Ovary (tissue), 9 donors: Measurements from ENCODE around the gene PRKCH. TPM values are rescaled to one million over a fixed set of nuclear protein-coding genes. Genes with fewer than 3 reads are reported as not detected.

Experiments used
- DNase-seq, 5 donors: peaks; one replicate each; pipeline ENCODE4 v3.0.0-alpha.2; 2019 to 2020
- H3K27ac ChIP-seq, 2 donors: fragments of 200-600 bp; one replicate each; pipeline versions ENCODE4 v1.5.1 to v1.8.0; 2019 to 2022
- H3K27me3 ChIP-seq: fragments of 200-600 bp; one replicate; pipeline ENCODE4 v1.8.0; 2022
- H3K36me3 ChIP-seq: fragments of 200-600 bp; sonication (generic); one replicate; pipeline ENCODE4 v1.5.1; 2019
- H3K4me1 ChIP-seq: one replicate; pipeline ENCODE4 v1.8.1; 2013; ENCODE audit warnings: mild to moderate bottlenecking, moderate library complexity; ENCODE audit not compliant: insufficient read depth
- H3K4me3 ChIP-seq: fragments of 200-600 bp; sonication (generic); one replicate; pipeline ENCODE4 v1.5.1; 2017
- H3K9me3 ChIP-seq, 2 donors: fragments of 200-600 bp in 1 of 2; sonication (generic) in 1 of 2; one replicate each; pipeline versions ENCODE4 v1.5.1 to v1.8.1; 2013 to 2019; ENCODE audit warnings: mild to moderate bottlenecking in 1 of 2, moderate library complexity in 1 of 2
- EP300 ChIP-seq: sonication (generic); formaldehyde crosslinking; IDR thresholded peaks from one replicate; pipeline ENCODE4 v1.6.1; 2017; ENCODE audit warnings: antibody characterized with exemption
- POLR2A ChIP-seq: fragments of 450-650 bp; IDR thresholded peaks from one replicate; pipeline ENCODE4 v1.6.1; 2017; ENCODE audit warnings: antibody characterized with exemption, mild to moderate bottlenecking, moderate library complexity
- WGBS, 3 donors: extraction: QIAGEN DNeasy Blood & Tissue Kit in 1 of 3; methylation state at CpG; one replicate each; pipeline versions ENCODE4 v1.1.5 to v1.1.7; 2013 to 2017; 5-methylcytosine and 5-hydroxymethylcytosine counted together
- intact Hi-C, 4 donors: fragments of 100-400 bp; cut with DNase I; formaldehyde crosslinking; loops; one replicate each; pipeline versions ENCODE4 v1.11.0 to v1.15.1; 2022 to 2023
- polyA plus RNA-seq, 2 donors: library from polyadenylated mRNA; stranded (reverse); fragments of 200-250 nt in 1 of 2; fragments of 350-450 nt in 1 of 2; fragmentation: Illumina TruSeq in 1 of 2; extraction: RNeasy Lipid Tissue Mini Kit (QIAGEN cat#74804) in 1 of 2; gene quantifications; one replicate each; pipeline ENCODE4 v1.2.3, GENCODE V29; 2013 to 2014
- total RNA-seq, 7 donors: library from RNA; depleted of rRNA in 2 of 7; stranded (reverse); fragments of >200 nt in 2 of 7; fragmentation: NEBNext Ultra II Directional in 3 of 7; extraction: Animal tissue kit (Norgen Biotek cat#: 25700) in 3 of 7; gene quantifications; one replicate each; pipeline versions ENCODE4 v1.1.0 to v1.2.4, GENCODE V29; 2016 to 2023
- TF ChIP-seq, protein P1 (sequence below), 3 donors: fragments of 450-650 bp in 2 of 3; fragments of 200-600 bp in 1 of 3; IDR thresholded peaks; one replicate each; pipeline versions ENCODE4 v1.5.1 to v1.8.0; 2016 to 2022; ENCODE audit warnings: antibody characterized with exemption in 3 of 3, mild to moderate bottlenecking in 1 of 3
- donor health status: DM: no; HTN: no; CAD: no; lungs with moderate emphysema.
- donor health status: DM: no; HTN: no; CAD: no.
- donor health status: Bipolar disorder and iron deficiency.
- donor health status: DM: yes; HTN: yes; CAD: no.
- donor health status: DM: no; HTN: no; CAD: no.
- donor health status: DM: yes; HTN: yes; CAD: no.

PRKCH gene
- total and polyA plus RNA-seq, 9 donors = 8.4 to 47.6 (median 15.9) TPM

- H3K9me3 ChIP-seq = no peaks in the 10 kb centered on the region
- peaks cover 14% of the 10 kb centered on the region for H3K4me1 ChIP-seq
- H3K27ac ChIP-seq = no peak overlapping the region
- no peak overlapping the region for H3K4me3 ChIP-seq
- DNase-seq = no peak
- WGBS, 3 donors = 71 to 79% (median 71%) methylated on average over 3 of the region's 3 CpGs
- intact Hi-C loops = no loop called here
- H3K36me3 ChIP-seq = no peaks in the 10 kb centered on the region
- TF ChIP-seq, protein P1, sequence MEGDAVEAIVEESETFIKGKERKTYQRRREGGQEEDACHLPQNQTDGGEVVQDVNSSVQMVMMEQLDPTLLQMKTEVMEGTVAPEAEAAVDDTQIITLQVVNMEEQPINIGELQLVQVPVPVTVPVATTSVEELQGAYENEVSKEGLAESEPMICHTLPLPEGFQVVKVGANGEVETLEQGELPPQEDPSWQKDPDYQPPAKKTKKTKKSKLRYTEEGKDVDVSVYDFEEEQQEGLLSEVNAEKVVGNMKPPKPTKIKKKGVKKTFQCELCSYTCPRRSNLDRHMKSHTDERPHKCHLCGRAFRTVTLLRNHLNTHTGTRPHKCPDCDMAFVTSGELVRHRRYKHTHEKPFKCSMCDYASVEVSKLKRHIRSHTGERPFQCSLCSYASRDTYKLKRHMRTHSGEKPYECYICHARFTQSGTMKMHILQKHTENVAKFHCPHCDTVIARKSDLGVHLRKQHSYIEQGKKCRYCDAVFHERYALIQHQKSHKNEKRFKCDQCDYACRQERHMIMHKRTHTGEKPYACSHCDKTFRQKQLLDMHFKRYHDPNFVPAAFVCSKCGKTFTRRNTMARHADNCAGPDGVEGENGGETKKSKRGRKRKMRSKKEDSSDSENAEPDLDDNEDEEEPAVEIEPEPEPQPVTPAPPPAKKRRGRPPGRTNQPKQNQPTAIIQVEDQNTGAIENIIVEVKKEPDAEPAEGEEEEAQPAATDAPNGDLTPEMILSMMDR (IDR thresholded peaks at IDR 0.05) = no peak
- TF ChIP-seq EP300 (no peak), POLR2A (no peak)
- H3K27me3 ChIP-seq = no peaks in the 10 kb centered on the region
Measured at GRCh38 chr14:61561104-61561503, 239.7 kb downstream of the PRKCH start.

DNA sequence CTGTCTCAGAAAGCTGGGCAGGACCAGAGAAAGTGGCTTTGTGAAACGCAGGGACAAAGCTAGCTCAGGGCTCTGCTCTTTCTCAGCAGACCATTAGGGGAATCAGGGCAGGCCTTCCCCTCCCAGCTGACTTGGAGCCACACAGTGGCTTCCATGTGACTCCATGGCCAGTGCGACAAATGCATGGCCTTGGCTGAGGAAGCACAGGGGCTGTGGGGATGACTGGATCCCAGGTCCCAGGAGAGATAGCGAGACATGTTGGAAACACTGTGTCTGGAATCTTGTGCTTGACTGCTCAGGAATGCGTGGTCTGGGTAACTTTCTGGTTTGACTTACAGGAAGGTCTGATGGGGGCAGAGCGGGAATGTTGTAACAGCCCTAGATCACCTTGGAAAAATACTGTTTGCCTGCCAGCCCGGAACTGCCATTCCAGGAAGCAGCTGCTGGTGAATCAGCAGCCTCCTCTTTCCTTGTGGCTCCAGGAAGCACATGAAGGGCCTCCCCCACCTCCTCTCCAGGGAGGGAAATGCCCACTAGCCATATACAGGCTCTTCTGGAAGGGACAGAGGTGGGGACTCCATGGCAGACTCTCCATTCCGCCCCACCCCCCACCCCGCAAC lies 240.4 kb downstream of the PRKCH start:
- peak; percentile 56 to 77 (median 70) for DNase-seq
- H3K4me3 ChIP-seq = no peak overlapping the region
- TF ChIP-seq EP300 = peak; percentile 77
- TF ChIP-seq, protein P1 (IDR thresholded peaks at IDR 0.05) = no peak
- no peaks in the 10 kb centered on the region for H3K27me3 ChIP-seq
- H3K36me3 ChIP-seq = no peaks in the 10 kb centered on the region
- intact Hi-C loops = no loop called here
- peak overlapping the region in 1 of 2 donors; percentile 33 for H3K27ac ChIP-seq
- 35 to 45% (median 41%) methylated on average over 8 of the region's 8 CpGs for whole genome bisulfite sequencing, 3 donors
- peaks cover 14% of the 10 kb centered on the region for H3K4me1 ChIP-seq
- no peaks in the 10 kb centered on the region for H3K9me3 ChIP-seq

- peaks cover 14% of the 10 kb centered on the region for H3K4me1 ChIP-seq
- H3K4me3 ChIP-seq = no peak overlapping the region
- H3K36me3 ChIP-seq = no peaks in the 10 kb centered on the region
- TF ChIP-seq POLR2A (no peak), EP300 (no peak)
- TF ChIP-seq, protein P1 (IDR thresholded peaks at IDR 0.05) = no peak
- H3K9me3 ChIP-seq = no peaks in the 10 kb centered on the region
- intact Hi-C loops = no loop called here
- H3K27me3 ChIP-seq = no peaks in the 10 kb centered on the region
- peak overlapping the region in 1 of 2 donors; percentile 33 for H3K27ac ChIP-seq
- WGBS, 3 donors = 86 to 91% (median 88%) methylated on average over 7 of the region's 7 CpGs
- DNase-seq = no peak
Measured at GRCh38 chr14:61562321-61563161, 241.2 kb downstream of the PRKCH start.

- intact Hi-C loops = no loop called here
- Histone ChIP-seq H3K9me3 (no peaks in the 10 kb centered on the region), H3K36me3 (no peaks in the 10 kb centered on the region), H3K27ac (no peak overlapping the region), H3K27me3 (no peaks in the 10 kb centered on the region), H3K4me3 (no peak overlapping the region), H3K4me1 (peaks cover 14% of the 10 kb centered on the region)
- 86 to 92% (median 88%) methylated on average over 7 of the region's 7 CpGs for WGBS, 3 donors
- no peak for DNase-seq
- TF ChIP-seq POLR2A (no peak), EP300 (no peak)
- TF ChIP-seq, protein P1 (IDR thresholded peaks at IDR 0.05) = no peak
Measured at GRCh38 chr14:61563162-61563511, 241.8 kb downstream of the PRKCH start.
